Kidney (tissue), 14 donors: ENCODE data around the gene CMTM4. TPM values are rescaled to one million over a fixed set of nuclear protein-coding genes. Genes with fewer than 3 reads are reported as not detected.

ENCODE experiments used
- DNase-seq, 5 donors: peaks; one replicate each; pipeline ENCODE4 v3.0.0-alpha.2; 2013 to 2020
- FAIRE-seq: peaks from 2 replicates; lab custom pipeline; 2012; peaks lifted over from hg19 to GRCh38; lab: Jason Lieb, UNC
- H3K27ac ChIP-seq, 2 donors: one replicate each; pipeline ENCODE4 v1.7.0; 2013; ENCODE audit warnings: low read depth in 2 of 2, low read length in 2 of 2, inconsistent platforms in 1 of 2
- H3K27me3 ChIP-seq: one replicate; pipeline ENCODE4 v1.7.1; 2013; ENCODE audit warnings: low read length, inconsistent platforms; ENCODE audit not compliant: control insufficient read depth, insufficient read depth
- H3K36me3 ChIP-seq, 3 donors: one replicate each; pipeline versions ENCODE4 v1.7.0 to v1.7.1; 2013; ENCODE audit warnings: low read length in 3 of 3, control low read depth in 1 of 3, inconsistent platforms in 1 of 3; ENCODE audit not compliant: insufficient read depth in 3 of 3, control insufficient read depth in 2 of 3
- H3K4me1 ChIP-seq, 3 donors: one replicate each; pipeline versions ENCODE4 v1.7.0 to v1.7.1; 2013; ENCODE audit warnings: low read length in 3 of 3, inconsistent platforms in 1 of 3, low read depth in 1 of 3; ENCODE audit not compliant: control insufficient read depth in 2 of 3, insufficient read depth in 2 of 3
- H3K4me3 ChIP-seq, 3 donors: one replicate each; pipeline versions ENCODE4 v1.7.0 to v1.8.1; 2013; ENCODE audit warnings: low read length in 3 of 3, control low read depth in 1 of 3, inconsistent platforms in 1 of 3
- H3K9ac ChIP-seq, 3 donors: one replicate each; pipeline versions ENCODE4 v1.7.0 to v1.7.1; 2013; ENCODE audit warnings: low read length in 3 of 3, control low read depth in 1 of 3, inconsistent platforms in 1 of 3
- H3K9me3 ChIP-seq, 3 donors: one replicate each; pipeline versions ENCODE4 v1.7.0 to v1.7.1; 2013; ENCODE audit warnings: low read length in 3 of 3, control low read depth in 1 of 3, inconsistent platforms in 1 of 3; ENCODE audit not compliant: control insufficient read depth in 2 of 3, insufficient read depth in 1 of 3
- CTCF ChIP-seq: IDR thresholded peaks from 3 replicates; pipeline ENCODE4 v1.5.1; 2012; ENCODE audit warnings: mild to moderate bottlenecking, moderate library complexity, borderline replicate concordance; ENCODE audit not compliant: insufficient read depth; ENCODE audit errors: extremely low read depth
- intact Hi-C: fragments of 100-400 bp; cut with DNase I; formaldehyde crosslinking; loops from one replicate; pipeline ENCODE4 v1.11.1; 2022
- polyA plus RNA-seq: library from polyadenylated mRNA; stranded (reverse); fragments of 350-450 nt; fragmentation: Illumina TruSeq; extraction: RNeasy Lipid Tissue Mini Kit (QIAGEN cat#74804); gene quantifications from one replicate; pipeline ENCODE4 v1.2.3, GENCODE V29; 2014; ENCODE audit warnings: low read depth, low replicate concordance; ENCODE audit not compliant: insufficient read depth
- total RNA-seq: library from RNA; stranded (reverse); fragmentation: NEBNext Ultra II Directional; extraction: Animal tissue kit (Norgen Biotek cat#: 25700); gene quantifications from one replicate; pipeline ENCODE4 v1.2.1, GENCODE V29; 2021
- donor health status: control.
- donor health status: control.
- donor health status: control.
- donor health status: control.
- donor health status: control.
- donor health status: DM: yes; HTN: yes; CAD: no.
- donor health status: Normal renal cell carcinoma (clear cell type).

CMTM4 gene
- total and polyA plus RNA-seq, 2 donors from 2014 or later: 43.2 to 82.2 TPM

GRCh38 chr16:66701516-66701915, 5.0 kb upstream of the CMTM4 start:
- Histone ChIP-seq H3K4me3 (no peak overlapping the region), H3K27me3 (no peaks in the 10 kb centered on the region), H3K9ac (no peak overlapping the region), H3K27ac (no peak overlapping the region), H3K36me3 (no peaks in the 10 kb centered on the region), H3K4me1 (peaks cover 0 to 18% (median 13%) of the 10 kb centered on the region in 3 donors), H3K9me3 (no peaks in the 10 kb centered on the region)
- TF ChIP-seq CTCF: no peak
- FAIRE-seq (no peak), DNase-seq (no peak)
- intact Hi-C loops: no loop called here

GRCh38 chr16:66701026-66701425, 4.5 kb upstream of the CMTM4 start:
- Histone ChIP-seq H3K27me3 (no peaks in the 10 kb centered on the region), H3K4me1 (peaks cover 0 to 13% (median 10%) of the 10 kb centered on the region in 3 donors), H3K36me3 (no peaks in the 10 kb centered on the region), H3K9ac (no peak overlapping the region), H3K27ac (no peak overlapping the region), H3K9me3 (no peaks in the 10 kb centered on the region), H3K4me3 (no peak overlapping the region)
- no peak for FAIRE-seq
- TF ChIP-seq CTCF: no peak
- intact Hi-C loops: no loop called here
- no peak for DNase-seq

GRCh38 chr16:66699898-66700297, 3.4 kb upstream of the CMTM4 start:
- no peak overlapping the region for H3K9ac ChIP-seq
- H3K36me3 ChIP-seq: no peaks in the 10 kb centered on the region
- FAIRE-seq: no peak
- intact Hi-C loops: no loop called here
- no peaks in the 10 kb centered on the region for H3K27me3 ChIP-seq
- DNase-seq: no peak
- no peak overlapping the region for H3K27ac ChIP-seq
- peaks cover 0 to 18% (median 13%) of the 10 kb centered on the region in 3 donors for H3K4me1 ChIP-seq
- no peak overlapping the region for H3K4me3 ChIP-seq
- TF ChIP-seq CTCF: no peak
- H3K9me3 ChIP-seq: no peaks in the 10 kb centered on the region

GRCh38 chr16:66698046-66698445, 1.5 kb upstream of the CMTM4 start:
- intact Hi-C loops: no loop called here
- Histone ChIP-seq H3K36me3 (no peaks in the 10 kb centered on the region), H3K4me3 (no peak overlapping the region), H3K9ac (no peak overlapping the region), H3K9me3 (no peaks in the 10 kb centered on the region), H3K27me3 (no peaks in the 10 kb centered on the region), H3K4me1 (peaks cover 0 to 13% (median 7%) of the 10 kb centered on the region in 3 donors), H3K27ac (no peak overlapping the region)
- no peak for TF ChIP-seq CTCF
- FAIRE-seq: no peak
- DNase-seq: no peak
